K562 (cell line): Measurements from ENCODE around the gene FAM124A. TPM values are rescaled to one million over a fixed set of nuclear protein-coding genes. Genes with fewer than 3 reads are reported as not detected.

Source experiments
- ATF1 ChIP-seq, 2 experiments: fragments of 450-650 bp in 1 of 2; IDR thresholded peaks; 2 replicates each; pipeline ENCODE4 v1.6.1; 2016; ENCODE audit warnings: missing compliant biosample characterization in 1 of 2, missing genetic modification characterization in 1 of 2
- CREM ChIP-seq: IDR thresholded peaks from 2 replicates; pipeline ENCODE4 v1.6.1; 2014; ENCODE audit warnings: antibody characterized with exemption, low read depth
- CUX1 ChIP-seq: fragments of 200-800 bp; sonication (Bioruptor generic); IDR thresholded peaks from 2 replicates; pipeline ENCODE4 v1.6.1; 2016; ENCODE audit warnings: missing genetic modification characterization, missing compliant biosample characterization
- GABPA ChIP-seq: fragments of 200-800 bp; sonication (Bioruptor generic); conservative IDR thresholded peaks from 2 replicates; pipeline ENCODE4 v1.6.1; 2016; ENCODE audit warnings: low read depth, missing genetic modification characterization, missing compliant biosample characterization
- MYNN ChIP-seq, 2 experiments: sonication (generic); formaldehyde crosslinking in 1 of 2; IDR thresholded peaks; 2 replicates each; pipeline versions ENCODE4 v1.5.0 to v1.6.1; 2016 to 2020; ENCODE audit warnings: antibody characterized with exemption in 1 of 2, missing genetic modification reagents in 1 of 2
- SMARCA5 ChIP-seq: fragments of 450-650 bp; IDR thresholded peaks from 2 replicates; pipeline ENCODE4 v1.6.1; 2016
- ZBTB40 ChIP-seq, 2 experiments: fragments of 450-650 bp in 1 of 2; sonication (generic) in 1 of 2; formaldehyde crosslinking in 1 of 2; IDR thresholded peaks; 2 replicates each; pipeline versions ENCODE4 v1.7.1 to v1.9.0; 2016 to 2022; ENCODE audit warnings: inconsistent platforms in 1 of 2, mild to moderate bottlenecking in 1 of 2, missing genetic modification reagents in 1 of 2
- polyA plus RNA-seq, 8 experiments: library from polyadenylated mRNA; depleted of rRNA in 4 of 8; stranded (reverse) in 5 of 8; unstranded in 3 of 8; fragments of >200 nt; fragmentation: Nextera tagmentation in 2 of 8; fragmentation: Illumina TruSeq in 1 of 8; extraction: Ambion mirVana in 2 of 8; extraction: Trizol in 1 of 8; gene quantifications; 2 replicates each; pipeline versions ENCODE4 v1.2.1 to v1.2.3, GENCODE V29; 2011 to 2014; ENCODE audit warnings: inconsistent platforms in 1 of 8, missing spikeins in 1 of 8
- total RNA-seq, 7 experiments: library from RNA; depleted of rRNA in 6 of 7; stranded (reverse); fragments of >200 nt in 6 of 7; fragmentation: Illumina TruSeq in 2 of 7; extraction: Trizol in 2 of 7; gene quantifications; 2 replicates each; pipeline versions ENCODE4 v1.2.1 to v1.2.3, GENCODE V29; 2011 to 2021; ENCODE audit warnings: low replicate concordance in 1 of 7

FAM124A gene
- total and polyA plus RNA-seq, 9 of the 15 experiments (the other 6 are each of a cell fraction or from before 2014, with no cell fraction given) = not detected

DNA sequence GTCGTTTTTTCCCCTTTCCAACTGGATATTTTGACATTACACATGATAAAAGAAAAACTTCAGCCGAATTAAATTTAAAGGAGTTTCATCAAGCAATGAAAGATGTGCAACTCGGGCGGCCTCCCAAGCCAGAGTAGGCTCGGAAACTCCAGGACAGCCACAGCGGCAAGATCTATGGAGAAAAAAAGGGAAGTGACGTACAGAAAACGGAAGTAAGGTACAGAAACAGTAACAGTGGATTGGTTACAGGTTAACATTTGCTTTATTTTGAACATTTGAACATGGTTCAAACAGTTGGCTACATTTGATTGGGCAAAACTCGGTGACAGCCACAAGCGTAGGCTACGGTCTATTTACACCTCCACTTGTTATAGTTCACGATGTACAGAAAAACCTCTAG is 30.5 kb upstream of the FAM124A start (continued):
- TF ChIP-seq ZBTB40 (IDR thresholded peaks at IDR 0.05) (peak; percentile 80), ZBTB40 (CRISPR knock-in tag; IDR thresholded peaks at IDR 0.05) (no peak), CUX1 (no peak), GABPA (tag) (peak; percentile 76), SMARCA5 (no peak), CREM (peak; percentile 56; the same call in 1 of the 2 replicates), ATF1 (CRISPR knock-in tag; IDR thresholded peaks at IDR 0.05) (no peak), ATF1 (tag; IDR thresholded peaks at IDR 0.05) (0 out of 2 replicates have a peak, but pooled peaks have one; percentile 19), MYNN (IDR thresholded peaks at IDR 0.05) (no peak), MYNN (CRISPR knock-in tag; IDR thresholded peaks at IDR 0.05) (no peak)
